BJ (cell line): ENCODE measurements around the gene IP6K1. TPM values are rescaled to one million over a fixed set of nuclear protein-coding genes. Genes with fewer than 3 reads are reported as not detected.

Experiments used
- CTCF ChIA-PET: fragments of 350-600 bp; formaldehyde crosslinking; extraction: SDS; loops from one replicate; lab custom pipeline; 2021; ENCODE audit warnings: antibody characterized with exemption, inconsistent platforms; lab: Yijun Ruan, JAX
- POLR2A ChIA-PET: fragments of 300-600 bp; sonication (Branson Sonifier 250); formaldehyde crosslinking; extraction: SDS; loops from one replicate; lab custom pipeline; 2021; ENCODE audit warnings: antibody characterized with exemption; lab: Charles Lee
- DNase-seq: peaks from one replicate; pipeline ENCODE4 v3.0.0-alpha.2; 2011; ENCODE audit warnings: low read depth
- H3K27me3 ChIP-seq: 2 replicates; pipeline ENCODE4 v1.6.0; 2011; ENCODE audit warnings: low read length; ENCODE audit not compliant: control insufficient read depth, insufficient read depth
- H3K36me3 ChIP-seq: 2 replicates; pipeline ENCODE4 v1.5.1; 2011; ENCODE audit warnings: low read length; ENCODE audit not compliant: control insufficient read depth, insufficient read depth
- H3K4me3 ChIP-seq: 2 replicates; pipeline ENCODE4 v1.5.1; 2011; ENCODE audit warnings: low read depth, mild to moderate bottlenecking, control low read depth, low read length
- CTCF ChIP-seq: IDR thresholded peaks from 2 replicates; pipeline ENCODE4 v1.5.1; 2011; ENCODE audit warnings: low read depth, mild to moderate bottlenecking, control low read depth, inconsistent platforms, low read length, moderate library complexity; ENCODE audit not compliant: insufficient read depth
- polyA plus RNA-seq: library from polyadenylated mRNA; depleted of rRNA; stranded (reverse); fragments of >200 nt; gene quantifications from 2 replicates; pipeline ENCODE4 v1.2.3, GENCODE V29; 2011

The IP6K1 gene
- polyA plus RNA-seq, 1 experiment = 54.4 TPM

- CTCF ChIA-PET = interaction anchor here (0.5 kb wide), 1 partner anchor 85 kb away, joined by 3 read pairs; no protein-coding TSS in a partner anchor
- POLR2A ChIA-PET = no interaction called here
- no peak for DNase-seq
Observed at GRCh38 chr3:49793486-49794085, 7.2 kb upstream of the IP6K1 start.

GRCh38 chr3:49792371-49793150 lies 6.2 kb upstream of the IP6K1 start:
- POLR2A ChIA-PET = no interaction called here
- no peak for TF ChIP-seq CTCF
- H3K36me3 ChIP-seq = no peaks in the 10 kb centered on the region
- CTCF ChIA-PET = interaction anchor here (1.0 kb wide), 1 partner anchor 10 kb away, joined by 4 read pairs; the partner anchor contains the start of gene INKA1
- H3K27me3 ChIP-seq = no peaks in the 10 kb centered on the region
- no peak for DNase-seq
- H3K4me3 ChIP-seq = no peak overlapping the region

More at GRCh38 chr3:49793486-49794085, 7.2 kb upstream of the IP6K1 start:
- TF ChIP-seq CTCF = no peak
- no peak overlapping the region for H3K4me3 ChIP-seq
- H3K27me3 ChIP-seq = no peaks in the 10 kb centered on the region
- no peaks in the 10 kb centered on the region for H3K36me3 ChIP-seq

GRCh38 chr3:49791571-49791970 lies 5.2 kb upstream of the IP6K1 start:
- Histone ChIP-seq H3K36me3 (no peaks in the 10 kb centered on the region), H3K27me3 (no peaks in the 10 kb centered on the region), H3K4me3 (no peak overlapping the region)
- ChIA-PET CTCF (interaction anchor here (1.0 kb wide), 1 partner anchor 11 kb away, joined by 4 read pairs; the partner anchor contains the start of gene INKA1), POLR2A (no interaction called here)
- no peak for TF ChIP-seq CTCF
- no peak for DNase-seq

GRCh38 chr3:49790626-49791411 lies 4.5 kb upstream of the IP6K1 start:
- CTCF ChIA-PET = no interaction called here
- DNase-seq = no peak
- H3K36me3 ChIP-seq = no peaks in the 10 kb centered on the region
- POLR2A ChIA-PET = no interaction called here
- no peaks in the 10 kb centered on the region for H3K27me3 ChIP-seq
- no peak for TF ChIP-seq CTCF
- H3K4me3 ChIP-seq = no peak overlapping the region

GRCh38 chr3:49788056-49788455 lies 1.7 kb upstream of the IP6K1 start:
- POLR2A ChIA-PET = no interaction called here
- no peak for TF ChIP-seq CTCF
- CTCF ChIA-PET = interaction anchor here (1.9 to 2.5 kb wide), 2 partner anchors 12 to 15 kb away, joined by 5 to 13 read pairs; partner anchors contain the start of genes CDHR4 and INKA1
- H3K4me3 ChIP-seq = no peak overlapping the region
- no peaks in the 10 kb centered on the region for H3K36me3 ChIP-seq
- no peaks in the 10 kb centered on the region for H3K27me3 ChIP-seq
- no peak for DNase-seq
